ENCODE results near the gene CHKB. TPM values are rescaled to one million over a fixed set of nuclear protein-coding genes. Genes with fewer than 3 reads are reported as not detected.

The CHKB gene
- total RNA-seq, 1 donor from 2014 or later = 18.0 TPM

GRCh38 chr22:50574383-50574755, 8.3 kb downstream of the CHKB start:
- no peak for DNase-seq (ENCODE audit: low read depth in 2 of 2)

GRCh38 chr22:50573491-50574382, 8.9 kb downstream of the CHKB start:
- no peak for DNase-seq (ENCODE audit: low read depth in 2 of 2)

- DNase-seq (ENCODE audit: low read depth in 2 of 2) = no peak
Observed at GRCh38 chr22:50572965-50573364, 9.7 kb downstream of the CHKB start.

- no peak for DNase-seq (ENCODE audit: low read depth in 2 of 2)
Observed at GRCh38 chr22:50571264-50572175, 11.1 kb downstream of the CHKB start.

- no peak for DNase-seq (ENCODE audit: low read depth in 2 of 2)
Observed at GRCh38 chr22:50570861-50571260, 11.8 kb downstream of the CHKB start.

- DNase-seq (ENCODE audit: low read depth in 2 of 2) = no peak
Observed at GRCh38 chr22:50569896-50570535, 12.6 kb downstream of the CHKB start.

- no peak for DNase-seq (ENCODE audit: low read depth in 2 of 2)
Observed at GRCh38 chr22:50569041-50569459, 13.6 kb downstream of the CHKB start.

GRCh38 chr22:50568626-50569025, 14.0 kb downstream of the CHKB start:
- no peak for DNase-seq (ENCODE audit: low read depth in 2 of 2)

- no peak for DNase-seq (ENCODE audit: low read depth in 2 of 2)
Observed at GRCh38 chr22:50567721-50568252, 14.9 kb downstream of the CHKB start.

- no peak for DNase-seq (ENCODE audit: low read depth in 2 of 2)
Observed at GRCh38 chr22:50564289-50564688, 18.4 kb downstream of the CHKB start.

GRCh38 chr22:50563413-50564160, 19.1 kb downstream of the CHKB start:
- DNase-seq (ENCODE audit: low read depth in 2 of 2) = no peak

GRCh38 chr22:50562523-50563412, 19.9 kb downstream of the CHKB start, which contains the start of gene SYCE3:
Gene SYCE3 (minus strand): TSS chr22:50562919. CDS start chr22:50556405, 6,514 bp downstream.
- DNase-seq (ENCODE audit: low read depth in 2 of 2) = peak; percentile 50 to 75

- DNase-seq (ENCODE audit: low read depth in 2 of 2) = no peak
Observed at GRCh38 chr22:50561401-50562358, 21.0 kb downstream of the CHKB start.

- no peak for DNase-seq (ENCODE audit: low read depth in 2 of 2)
Observed at GRCh38 chr22:50560034-50560433, 22.6 kb downstream of the CHKB start.

GRCh38 chr22:50556703-50557102, 25.9 kb downstream of the CHKB start:
- no peak for DNase-seq (ENCODE audit: low read depth in 2 of 2)

GRCh38 chr22:50553310-50553709, 29.3 kb downstream of the CHKB start:
- no peak for DNase-seq (ENCODE audit: low read depth in 2 of 2)

GRCh38 chr22:50551160-50551752, 31.4 kb downstream of the CHKB start:
- no peak for DNase-seq (ENCODE audit: low read depth in 2 of 2)

- DNase-seq (ENCODE audit: low read depth in 2 of 2) = no peak
Observed at GRCh38 chr22:50550395-50550794, 32.3 kb downstream of the CHKB start.

Data from dermis microvascular lymphatic vessel endothelial cell (primary cell).